RWPE1 (cell line): ENCODE measurements around the gene HMOX1.
A peak's percentile ranks its signal among the peaks of the same experiment; 100 is the strongest.

Experiments
- CTCF ChIA-PET: fragments of 350-600 bp; sonication (Branson Sonifier 250); formaldehyde crosslinking; extraction: SDS; loops from one replicate; lab custom pipeline; 2021; lab: Yijun Ruan, JAX
- POLR2A ChIA-PET: fragments of 400-600 bp; formaldehyde crosslinking; extraction: SDS; loops from one replicate; lab custom pipeline; 2020; ENCODE audit warnings: antibody characterized with exemption; ENCODE audit not compliant: low non-redundant PET; lab: Yijun Ruan, JAX
- DNase-seq: peaks from one replicate; pipeline ENCODE4 v3.0.0; 2012; ENCODE audit warnings: low spot score
- H3K27ac ChIP-seq: fragments of 450-650 bp; 2 replicates; pipeline ENCODE4 v1.5.1; 2017
- CTCF ChIP-seq: fragments of 450-650 bp; conservative IDR thresholded peaks from 2 replicates; pipeline ENCODE4 v1.5.1; 2017; ENCODE audit warnings: low read depth, mild to moderate bottlenecking

Gene HMOX1

DNA sequence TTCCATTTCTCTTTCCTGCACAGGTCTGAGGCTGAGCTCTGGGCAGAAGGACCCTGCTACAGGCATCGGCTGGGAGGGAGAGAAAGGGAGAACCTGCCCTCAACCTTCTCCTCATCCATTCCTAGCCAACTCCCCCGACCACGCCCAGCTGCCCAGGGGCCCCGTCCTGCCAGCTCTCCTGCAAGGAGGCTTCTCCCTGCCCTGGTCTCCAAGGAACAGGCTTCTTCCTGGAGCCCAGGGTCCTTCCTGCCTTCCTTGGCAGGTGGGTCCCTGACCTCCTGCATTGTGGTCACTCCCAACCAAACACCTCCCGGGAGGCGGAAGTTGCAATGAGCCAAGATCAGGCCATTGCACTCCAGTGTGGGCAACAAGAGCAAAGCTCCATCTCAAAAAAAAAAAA is 12.5 kb upstream of the HMOX1 start:
- ChIA-PET CTCF (interaction anchor here (0.7 kb wide), 1 partner anchor 749 kb away, joined by 3 read pairs; no protein-coding TSS in a partner anchor), POLR2A (no interaction called here)
- DNase-seq = no peak
- TF ChIP-seq CTCF = no peak
- no peak overlapping the region for H3K27ac ChIP-seq

DNA sequence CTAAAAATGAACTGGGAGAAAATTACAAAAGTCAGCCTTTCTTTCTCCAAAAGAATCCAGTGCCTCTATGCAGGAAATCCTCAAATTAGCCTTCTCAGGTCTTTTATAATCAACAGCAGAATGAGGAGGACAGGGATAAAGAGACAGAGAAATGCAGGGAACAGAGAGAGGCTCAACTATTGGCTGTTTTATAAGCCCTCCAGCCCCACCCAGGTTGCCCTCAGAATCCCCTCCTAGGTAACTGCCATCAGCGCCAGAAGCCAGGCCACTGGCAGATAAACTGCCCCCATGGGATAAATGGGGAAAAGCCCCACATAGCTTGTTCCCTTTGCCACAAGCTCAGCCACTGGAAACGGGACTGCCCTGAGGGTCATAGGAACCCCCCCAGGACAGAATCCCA is 10.9 kb upstream of the HMOX1 start:
- no peak for TF ChIP-seq CTCF
- DNase-seq = no peak
- POLR2A ChIA-PET = no interaction called here
- CTCF ChIA-PET = no interaction called here
- H3K27ac ChIP-seq = peak overlapping the region; percentile 43

DNA sequence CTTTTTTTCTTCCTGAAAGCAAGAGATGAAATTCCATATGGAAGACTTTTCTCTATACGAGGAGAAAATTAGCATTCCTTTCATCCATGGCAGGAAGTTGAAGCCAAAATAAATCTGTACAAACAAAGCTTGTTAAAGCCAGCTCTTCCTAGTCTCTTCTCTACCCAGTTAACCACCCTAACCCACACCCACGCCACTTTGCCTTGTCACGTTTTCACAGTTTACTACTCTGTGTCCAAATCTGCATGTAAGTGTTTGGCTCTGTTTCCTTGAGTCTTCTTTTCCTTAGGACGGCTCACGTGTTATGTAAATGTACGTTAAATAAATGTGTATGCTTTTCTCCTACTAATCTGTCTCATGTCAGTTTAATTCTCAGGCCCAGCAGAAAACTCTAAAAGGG is 7.1 kb upstream of the HMOX1 start:
- TF ChIP-seq CTCF = no peak
- peak overlapping the region; percentile 91; the same call in 1 of the 2 replicates for H3K27ac ChIP-seq
- POLR2A ChIA-PET = no interaction called here
- no peak for DNase-seq
- CTCF ChIA-PET = no interaction called here

DNA sequence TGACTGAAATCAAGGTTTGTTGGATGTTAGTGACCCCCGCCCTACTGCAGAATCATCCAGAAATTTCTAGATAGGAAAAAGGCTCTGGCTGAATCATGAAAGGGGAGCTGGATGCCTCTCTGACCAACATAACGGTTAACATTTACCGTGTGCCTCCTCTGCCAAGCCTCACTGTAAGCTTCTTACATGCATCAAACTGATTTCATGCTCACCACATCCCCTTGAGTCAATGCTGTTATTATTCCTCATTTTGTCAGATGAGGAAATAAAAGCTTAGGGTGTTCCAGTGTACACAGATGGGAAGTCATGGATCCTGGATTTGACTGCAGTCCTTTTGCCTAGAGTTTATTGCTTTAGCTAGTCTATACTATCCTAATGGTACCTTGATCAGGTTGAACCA is 5.9 kb upstream of the HMOX1 start:
- ChIA-PET POLR2A (no interaction called here), CTCF (no interaction called here)
- no peak for DNase-seq
- H3K27ac ChIP-seq = no peak overlapping the region
- no peak for TF ChIP-seq CTCF

- H3K27ac ChIP-seq = 0 out of 2 replicates have a peak overlapping the region, but pooled peaks have one; percentile 26
- ChIA-PET POLR2A (no interaction called here), CTCF (no interaction called here)
- no peak for TF ChIP-seq CTCF
- no peak for DNase-seq
Measured at GRCh38 chr22:35375526-35375925, 5.4 kb upstream of the HMOX1 start.

DNA sequence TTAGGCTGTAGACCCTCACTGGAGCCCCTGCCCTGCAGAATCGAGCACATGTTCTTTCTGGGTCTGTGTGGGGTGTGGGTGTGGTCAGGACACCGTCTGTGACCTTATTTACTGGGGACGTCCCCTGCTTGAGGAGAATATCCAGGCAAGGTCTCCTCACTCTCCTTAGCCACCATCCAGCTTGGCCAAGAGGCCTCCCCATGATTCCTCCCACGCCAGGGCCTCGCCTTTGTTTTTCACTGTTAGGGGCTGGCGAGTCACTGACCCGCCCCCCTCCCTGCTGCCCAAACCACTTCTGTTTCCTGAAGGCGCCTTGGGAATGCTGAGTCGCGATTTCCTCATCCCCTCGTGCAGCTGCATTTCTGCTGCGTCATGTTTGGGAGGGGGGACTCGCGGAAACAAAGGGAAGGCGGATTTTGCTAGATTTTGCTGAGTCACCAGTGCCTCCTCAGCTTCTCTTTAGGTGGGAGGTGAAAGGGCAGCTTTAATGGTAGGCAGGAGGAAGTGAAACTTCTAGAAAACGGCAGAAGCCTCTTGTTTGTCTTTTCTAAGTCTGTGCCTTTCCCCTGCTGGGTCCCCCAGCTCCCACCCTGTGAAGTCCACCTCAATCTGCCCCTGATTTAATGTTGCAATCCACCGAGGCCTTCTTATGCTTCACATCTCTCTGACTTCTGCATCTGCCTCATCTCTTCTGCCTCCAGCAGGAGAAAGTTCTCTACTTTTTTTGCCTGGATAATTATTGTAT is 4.0 kb upstream of the HMOX1 start:
- TF ChIP-seq CTCF = no peak
- CTCF ChIA-PET = interaction anchor here (0.7 kb wide), 1 partner anchor 38 kb away, joined by 3 read pairs; no protein-coding TSS in a partner anchor
- H3K27ac ChIP-seq = peak overlapping the region; percentile 77
- DNase-seq = peak; percentile 84
- POLR2A ChIA-PET = no interaction called here
